Measurements from ENCODE around the gene OSBPL6. TPM values are rescaled to one million over a fixed set of nuclear protein-coding genes. Genes with fewer than 3 reads are reported as not detected.

Gene OSBPL6
- total RNA-seq, 6 donors from 2014 or later: 2.0 to 35.4 (median 5.1) TPM

GRCh38 chr2:178155524-178155923 is 38.8 kb upstream of the OSBPL6 start:
- peaks cover 3 to 14% (median 9%) of the 10 kb centered on the region in 4 donors for H3K4me1 ChIP-seq
- H3K27me3 ChIP-seq: no peaks in the 10 kb centered on the region
- H3K36me3 ChIP-seq: no peaks in the 10 kb centered on the region
- ATAC-seq (ENCODE audit: low FRiP score in 2 of 2) (no peak), DNase-seq (no peak)
- H3K9me3 ChIP-seq: no peaks in the 10 kb centered on the region
- H3K27ac ChIP-seq: no peak overlapping the region
- WGBS, 2 donors: 86 to 97% methylated on average over 1 of the region's 1 CpG
- no peak overlapping the region for H3K4me3 ChIP-seq
- TF ChIP-seq CTCF (IDR thresholded peaks at IDR 0.05): no peak
- TF ChIP-seq POLR2AphosphoS5 (IDR thresholded peaks at IDR 0.05): no peak
- no peak for TF ChIP-seq POLR2A (IDR thresholded peaks at IDR 0.05)
- TF ChIP-seq EP300 (IDR thresholded peaks at IDR 0.05): no peak

- no peaks in the 10 kb centered on the region for H3K36me3 ChIP-seq
Observed at GRCh38 chr2:178157574-178157973, 36.7 kb upstream of the OSBPL6 start.

GRCh38 chr2:178159966-178160365 is 34.3 kb upstream of the OSBPL6 start:
- TF ChIP-seq POLR2A (IDR thresholded peaks at IDR 0.05) (no peak), CTCF (IDR thresholded peaks at IDR 0.05) (no peak), EP300 (IDR thresholded peaks at IDR 0.05) (no peak), POLR2AphosphoS5 (IDR thresholded peaks at IDR 0.05) (no peak)
- Histone ChIP-seq H3K27me3 (no peaks in the 10 kb centered on the region), H3K9me3 (no peaks in the 10 kb centered on the region), H3K4me3 (no peak overlapping the region), H3K36me3 (no peaks in the 10 kb centered on the region), H3K4me1 (no peaks in the 10 kb centered on the region), H3K27ac (no peak overlapping the region)
- no peak for ATAC-seq (ENCODE audit: low FRiP score in 2 of 2)
- WGBS, 2 donors: 80 to 82% methylated on average over 1 of the region's 1 CpG
- DNase-seq: no peak

More at GRCh38 chr2:178157574-178157973, 36.7 kb upstream of the OSBPL6 start:
- DNase-seq (no peak), ATAC-seq (ENCODE audit: low FRiP score in 2 of 2) (no peak)
- WGBS, 2 donors: 88 to 96% methylated on average over 5 of the region's 5 CpGs
- H3K4me3 ChIP-seq: no peak overlapping the region
- no peaks in the 10 kb centered on the region for H3K27me3 ChIP-seq
- TF ChIP-seq EP300 (IDR thresholded peaks at IDR 0.05): no peak
- no peak for TF ChIP-seq POLR2A (IDR thresholded peaks at IDR 0.05)
- TF ChIP-seq POLR2AphosphoS5 (IDR thresholded peaks at IDR 0.05): no peak
- TF ChIP-seq CTCF (IDR thresholded peaks at IDR 0.05): no peak
- H3K27ac ChIP-seq: no peak overlapping the region
- peaks cover 0 to 3% (median under 1%) of the 10 kb centered on the region in 4 donors for H3K4me1 ChIP-seq
- no peaks in the 10 kb centered on the region for H3K9me3 ChIP-seq

- Histone ChIP-seq H3K27ac (no peak overlapping the region), H3K4me1 (no peaks in the 10 kb centered on the region), H3K27me3 (no peaks in the 10 kb centered on the region), H3K9me3 (no peaks in the 10 kb centered on the region), H3K4me3 (no peak overlapping the region), H3K36me3 (no peaks in the 10 kb centered on the region)
- TF ChIP-seq EP300 (IDR thresholded peaks at IDR 0.05): no peak
- ATAC-seq (ENCODE audit: low FRiP score in 2 of 2) (no peak), DNase-seq (no peak)
- WGBS, 2 donors: 94 to 96% methylated on average over 1 of the region's 1 CpG
Observed at GRCh38 chr2:178160601-178161000, 33.7 kb upstream of the OSBPL6 start.

GRCh38 chr2:178163395-178163794 is 30.9 kb upstream of the OSBPL6 start:
- Histone ChIP-seq H3K36me3 (no peaks in the 10 kb centered on the region), H3K27ac (no peak overlapping the region), H3K4me3 (no peak overlapping the region), H3K9me3 (no peaks in the 10 kb centered on the region), H3K27me3 (no peaks in the 10 kb centered on the region), H3K4me1 (no peaks in the 10 kb centered on the region)
- ATAC-seq (ENCODE audit: low FRiP score in 2 of 2) (no peak), DNase-seq (no peak)
- WGBS, 2 donors: 69 to 72% methylated on average over 4 of the region's 4 CpGs
- TF ChIP-seq CTCF (IDR thresholded peaks at IDR 0.05) (no peak), EP300 (IDR thresholded peaks at IDR 0.05) (no peak), POLR2A (IDR thresholded peaks at IDR 0.05) (no peak), POLR2AphosphoS5 (IDR thresholded peaks at IDR 0.05) (no peak)
